ENCODE results near the gene ANKMY1.

DNA sequence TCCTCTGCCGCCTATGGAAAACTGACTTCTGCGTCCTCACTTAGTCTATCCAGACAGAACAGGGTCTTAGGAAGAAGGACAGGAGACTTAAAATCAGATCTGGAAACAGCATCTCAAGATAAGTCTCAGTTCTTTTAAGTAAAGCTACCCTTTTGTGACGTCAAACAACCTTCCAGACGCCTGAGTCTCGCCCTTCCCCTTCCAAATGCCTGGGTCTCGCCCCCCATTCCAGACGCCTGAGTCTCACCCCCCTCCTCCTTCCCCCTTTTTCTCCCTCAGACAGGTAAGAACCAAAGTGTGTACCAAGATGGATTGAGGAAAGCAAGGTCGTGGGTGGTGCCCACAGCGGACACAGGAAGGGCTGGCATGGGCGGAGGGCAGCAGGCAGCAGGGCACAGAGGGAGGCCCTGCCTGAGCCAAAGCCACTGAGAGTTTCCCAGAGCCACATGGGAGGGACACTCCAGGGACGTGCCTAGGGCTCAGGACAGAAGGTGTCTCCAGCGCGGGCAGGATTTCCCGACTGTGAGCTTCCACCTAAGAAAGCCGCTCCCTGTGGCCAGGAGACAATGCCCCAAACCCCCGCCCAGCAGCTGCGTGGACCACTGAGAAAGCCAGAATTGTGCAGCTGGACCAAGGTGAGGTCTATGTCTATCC, 51.3 kb downstream of the ANKMY1 start:
- no peak for TF ChIP-seq POLR2A (IDR thresholded peaks at IDR 0.05)
- TF ChIP-seq, protein P1, sequence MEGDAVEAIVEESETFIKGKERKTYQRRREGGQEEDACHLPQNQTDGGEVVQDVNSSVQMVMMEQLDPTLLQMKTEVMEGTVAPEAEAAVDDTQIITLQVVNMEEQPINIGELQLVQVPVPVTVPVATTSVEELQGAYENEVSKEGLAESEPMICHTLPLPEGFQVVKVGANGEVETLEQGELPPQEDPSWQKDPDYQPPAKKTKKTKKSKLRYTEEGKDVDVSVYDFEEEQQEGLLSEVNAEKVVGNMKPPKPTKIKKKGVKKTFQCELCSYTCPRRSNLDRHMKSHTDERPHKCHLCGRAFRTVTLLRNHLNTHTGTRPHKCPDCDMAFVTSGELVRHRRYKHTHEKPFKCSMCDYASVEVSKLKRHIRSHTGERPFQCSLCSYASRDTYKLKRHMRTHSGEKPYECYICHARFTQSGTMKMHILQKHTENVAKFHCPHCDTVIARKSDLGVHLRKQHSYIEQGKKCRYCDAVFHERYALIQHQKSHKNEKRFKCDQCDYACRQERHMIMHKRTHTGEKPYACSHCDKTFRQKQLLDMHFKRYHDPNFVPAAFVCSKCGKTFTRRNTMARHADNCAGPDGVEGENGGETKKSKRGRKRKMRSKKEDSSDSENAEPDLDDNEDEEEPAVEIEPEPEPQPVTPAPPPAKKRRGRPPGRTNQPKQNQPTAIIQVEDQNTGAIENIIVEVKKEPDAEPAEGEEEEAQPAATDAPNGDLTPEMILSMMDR (IDR thresholded peaks at IDR 0.05): no peak

Data from testis (tissue), 2 donors.